Tibial artery (tissue), 4 donors: ENCODE results near the gene ATXN7L1.

Experiments
- DNase-seq, 2 donors: peaks; one replicate each; pipeline ENCODE4 v3.0.0-alpha.2; 2019
- H3K27ac ChIP-seq, 2 donors: fragments of 200-600 bp; sonication (generic) in 1 of 2; 1 replicate in 1 of 2; 2 replicates in 1 of 2; pipeline ENCODE4 v1.5.1; 2018 to 2019; ENCODE audit warnings: mild to moderate bottlenecking in 1 of 2
- H3K27me3 ChIP-seq, 2 donors: fragments of 200-600 bp; sonication (generic) in 1 of 2; one replicate each; pipeline versions ENCODE4 v1.5.1 to v1.6.0; 2016 to 2019
- H3K36me3 ChIP-seq, 3 donors: fragments of 200-600 bp; sonication (generic) in 2 of 3; one replicate each; pipeline ENCODE4 v1.5.1; 2016 to 2019; ENCODE audit warnings: mild to moderate bottlenecking in 2 of 3
- H3K4me1 ChIP-seq, 4 donors: fragments of 200-600 bp; sonication (generic) in 2 of 4; 1 replicate in 3 of 4; 2 replicates in 1 of 4; pipeline ENCODE4 v1.5.1; 2016 to 2019
- H3K4me3 ChIP-seq, 2 donors: fragments of 200-600 bp; sonication (generic) in 1 of 2; 1 replicate in 1 of 2; 2 replicates in 1 of 2; pipeline ENCODE4 v1.5.1; 2018 to 2019; ENCODE audit warnings: mild to moderate bottlenecking in 2 of 2
- H3K9me3 ChIP-seq, 3 donors: fragments of 200-600 bp; sonication (generic) in 1 of 3; one replicate each; pipeline ENCODE4 v1.5.1; 2016 to 2019
- intact Hi-C: fragments of 100-400 bp; cut with DNase I; formaldehyde crosslinking; loops from one replicate; pipeline ENCODE4 v1.15.0; 2023; ENCODE audit warnings: low total_unique reads
- TF ChIP-seq, protein P1 (sequence below), 2 experiments: fragments of 200-600 bp in 1 of 2; fragments of 450-650 bp in 1 of 2; IDR thresholded peaks; one replicate each; pipeline ENCODE4 v1.5.1; 2017 to 2019; ENCODE audit warnings: antibody characterized with exemption in 2 of 2, mild to moderate bottlenecking in 1 of 2, moderate library complexity in 1 of 2

Gene ATXN7L1

GRCh38 chr7:105837765-105838626 lies 38.4 kb downstream of the ATXN7L1 start:
- peaks cover 0 to 24% (median 12%) of the 10 kb centered on the region in 4 donors for H3K4me1 ChIP-seq
- H3K27me3 ChIP-seq = no peaks in the 10 kb centered on the region
- no peaks in the 10 kb centered on the region for H3K36me3 ChIP-seq
- H3K4me3 ChIP-seq = no peak overlapping the region
- no peak for DNase-seq
- H3K9me3 ChIP-seq = no peaks in the 10 kb centered on the region
- H3K27ac ChIP-seq = peak overlapping the region in 1 of 2 donors; percentile 21
- TF ChIP-seq, protein P1, sequence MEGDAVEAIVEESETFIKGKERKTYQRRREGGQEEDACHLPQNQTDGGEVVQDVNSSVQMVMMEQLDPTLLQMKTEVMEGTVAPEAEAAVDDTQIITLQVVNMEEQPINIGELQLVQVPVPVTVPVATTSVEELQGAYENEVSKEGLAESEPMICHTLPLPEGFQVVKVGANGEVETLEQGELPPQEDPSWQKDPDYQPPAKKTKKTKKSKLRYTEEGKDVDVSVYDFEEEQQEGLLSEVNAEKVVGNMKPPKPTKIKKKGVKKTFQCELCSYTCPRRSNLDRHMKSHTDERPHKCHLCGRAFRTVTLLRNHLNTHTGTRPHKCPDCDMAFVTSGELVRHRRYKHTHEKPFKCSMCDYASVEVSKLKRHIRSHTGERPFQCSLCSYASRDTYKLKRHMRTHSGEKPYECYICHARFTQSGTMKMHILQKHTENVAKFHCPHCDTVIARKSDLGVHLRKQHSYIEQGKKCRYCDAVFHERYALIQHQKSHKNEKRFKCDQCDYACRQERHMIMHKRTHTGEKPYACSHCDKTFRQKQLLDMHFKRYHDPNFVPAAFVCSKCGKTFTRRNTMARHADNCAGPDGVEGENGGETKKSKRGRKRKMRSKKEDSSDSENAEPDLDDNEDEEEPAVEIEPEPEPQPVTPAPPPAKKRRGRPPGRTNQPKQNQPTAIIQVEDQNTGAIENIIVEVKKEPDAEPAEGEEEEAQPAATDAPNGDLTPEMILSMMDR (IDR thresholded peaks at IDR 0.05) = no peak
- intact Hi-C loops = no loop called here

GRCh38 chr7:105835441-105835840 lies 41.0 kb downstream of the ATXN7L1 start:
- intact Hi-C loops = no loop called here
- no peaks in the 10 kb centered on the region for H3K9me3 ChIP-seq
- no peaks in the 10 kb centered on the region for H3K36me3 ChIP-seq
- H3K4me1 ChIP-seq = peaks cover 0 to 30% (median 20%) of the 10 kb centered on the region in 4 donors
- DNase-seq = no peak
- no peaks in the 10 kb centered on the region for H3K27me3 ChIP-seq
- no peak overlapping the region for H3K4me3 ChIP-seq
- no peak overlapping the region for H3K27ac ChIP-seq
- TF ChIP-seq, protein P1 (IDR thresholded peaks at IDR 0.05) = no peak

DNA sequence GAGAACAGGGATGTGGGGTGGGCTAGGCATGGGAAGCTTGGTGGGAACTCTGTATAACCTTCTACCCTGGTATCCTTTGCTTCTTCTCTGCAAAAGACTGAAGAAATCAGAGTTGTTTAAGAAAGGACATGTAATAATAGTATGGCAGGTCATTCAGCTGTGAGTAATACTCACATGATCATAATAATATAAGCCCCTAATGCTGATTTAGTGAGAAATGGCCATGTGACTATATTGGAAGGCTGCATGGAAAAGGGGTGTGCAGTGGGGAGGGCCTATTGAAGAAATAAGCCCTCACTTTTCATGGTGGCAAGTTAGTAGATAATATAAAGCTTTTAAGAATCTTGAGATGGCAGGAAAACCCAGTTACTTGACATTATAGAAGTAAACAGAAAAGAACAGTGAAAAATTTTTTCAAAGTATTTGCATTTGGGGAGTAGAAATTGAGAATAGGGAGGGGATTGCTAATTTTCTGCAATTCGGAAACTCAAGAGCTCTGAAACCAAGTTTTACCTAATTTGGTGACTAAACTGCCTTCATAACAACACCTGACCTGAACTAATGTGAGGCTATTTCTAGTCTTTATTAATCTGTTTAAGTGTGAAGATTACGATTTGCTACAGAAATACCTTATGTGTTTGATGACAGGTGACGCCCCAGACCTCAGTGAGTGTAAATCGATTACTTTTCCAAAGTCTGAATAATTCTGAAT lies 44.4 kb downstream of the ATXN7L1 start:
- no peak for DNase-seq
- no peak overlapping the region for H3K4me3 ChIP-seq
- peaks cover 0 to 25% (median 5%) of the 10 kb centered on the region in 4 donors for H3K4me1 ChIP-seq
- no peaks in the 10 kb centered on the region for H3K9me3 ChIP-seq
- H3K27ac ChIP-seq = no peak overlapping the region
- intact Hi-C loops = no loop called here
- no peaks in the 10 kb centered on the region for H3K27me3 ChIP-seq
- TF ChIP-seq, protein P1 (IDR thresholded peaks at IDR 0.05) = no peak
- no peaks in the 10 kb centered on the region for H3K36me3 ChIP-seq

- DNase-seq = no peak
- no peaks in the 10 kb centered on the region for H3K9me3 ChIP-seq
- no peaks in the 10 kb centered on the region for H3K27me3 ChIP-seq
- peaks cover 0 to 25% (median 6%) of the 10 kb centered on the region in 4 donors for H3K4me1 ChIP-seq
- no peak overlapping the region for H3K27ac ChIP-seq
- H3K4me3 ChIP-seq = no peak overlapping the region
- intact Hi-C loops = no loop called here
- TF ChIP-seq, protein P1 (IDR thresholded peaks at IDR 0.05) = no peak
- no peaks in the 10 kb centered on the region for H3K36me3 ChIP-seq
Observed at GRCh38 chr7:105831302-105831620, 45.1 kb downstream of the ATXN7L1 start.

DNA sequence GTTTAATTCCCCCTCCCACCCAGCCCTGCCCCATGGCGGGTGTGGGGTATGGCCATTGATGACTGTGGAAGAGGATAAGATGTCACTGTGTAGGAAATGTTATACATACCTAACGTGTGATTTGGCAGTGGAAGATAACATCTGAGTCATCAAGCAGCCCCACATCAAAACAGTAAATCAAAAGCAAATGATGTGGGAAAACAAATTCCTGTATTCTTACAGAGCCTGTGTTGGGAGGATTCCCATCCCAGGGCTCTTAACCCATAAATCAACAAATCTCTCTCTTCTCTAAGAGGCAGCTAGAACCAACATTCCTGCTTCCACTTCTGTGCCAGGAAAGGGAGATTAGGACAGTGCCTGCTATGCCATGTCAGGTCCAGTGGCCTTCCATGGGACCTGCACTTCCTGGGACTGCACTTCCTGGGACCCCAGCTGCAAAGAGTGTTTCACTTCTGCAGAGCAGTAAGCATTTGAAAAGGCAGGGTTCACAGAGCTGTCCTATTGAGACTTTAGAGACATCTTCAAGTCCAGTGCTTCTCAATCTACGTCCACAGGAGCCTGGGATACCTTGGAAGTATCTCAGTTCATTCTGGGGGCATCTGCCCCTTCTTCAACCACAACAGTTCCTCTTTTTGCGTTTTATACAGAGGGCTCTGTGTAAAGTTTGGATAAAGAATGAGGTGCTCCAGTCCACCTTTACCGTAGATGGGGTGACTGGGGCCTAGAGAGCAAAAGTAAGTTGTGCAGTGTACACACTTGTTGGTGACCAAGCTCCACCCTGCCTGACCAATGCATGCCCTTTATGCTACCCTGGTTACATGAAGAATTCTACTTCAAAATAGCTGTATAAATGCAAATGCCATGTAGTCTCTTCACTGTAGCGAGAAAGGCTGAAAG lies 45.7 kb downstream of the ATXN7L1 start:
- TF ChIP-seq, protein P1 (IDR thresholded peaks at IDR 0.05) = no peak
- Histone ChIP-seq H3K9me3 (no peaks in the 10 kb centered on the region), H3K27ac (no peak overlapping the region), H3K36me3 (no peaks in the 10 kb centered on the region), H3K4me1 (peaks cover 0 to 28% (median 10%) of the 10 kb centered on the region in 4 donors), H3K27me3 (no peaks in the 10 kb centered on the region), H3K4me3 (no peak overlapping the region)
- intact Hi-C loops = no loop called here
- no peak for DNase-seq
